Memory B cell (primary cell): ENCODE results near the gene ELMO3.

Experiments used
- ATAC-seq: fragments of 150-1000 bp; cut with Tn5 transposase; 2 replicates; pipeline ENCODE4 v1.10.0; 2021; ENCODE audit warnings: low read depth, mild to moderate bottlenecking, moderate library complexity
- DNase-seq, 2 donors: peaks; one replicate each; pipeline ENCODE4 v3.0.0; 2022; ENCODE audit warnings: low spot score in 2 of 2
- H3K27ac Mint-ChIP-seq: one replicate; pipeline ENCODE4 v1.8.0; 2022; ENCODE audit warnings: mild to moderate bottlenecking, moderate library complexity, mixed read lengths
- H3K27me3 Mint-ChIP-seq: one replicate; pipeline ENCODE4 v1.8.0; 2022; ENCODE audit warnings: mixed read lengths
- H3K36me3 Mint-ChIP-seq: one replicate; pipeline ENCODE4 v1.8.0; 2022; ENCODE audit warnings: mild to moderate bottlenecking, mixed read lengths
- H3K4me1 Mint-ChIP-seq: one replicate; pipeline ENCODE4 v1.8.0; 2022; ENCODE audit warnings: mixed read lengths
- H3K4me3 Mint-ChIP-seq: one replicate; pipeline ENCODE4 v1.8.0; 2022; ENCODE audit warnings: mild to moderate bottlenecking, moderate library complexity, mixed read lengths
- H3K9me3 Mint-ChIP-seq: one replicate; pipeline ENCODE4 v1.8.0; 2022; ENCODE audit warnings: mixed read lengths

ELMO3 gene

GRCh38 chr16:67169642-67170167, 29.2 kb upstream of the ELMO3 start:
- Mint-ChIP-seq H3K9me3 (no peaks in the 10 kb centered on the region), H3K27ac (no peak overlapping the region), H3K4me1 (peaks cover 35% of the 10 kb centered on the region), H3K4me3 (peak overlapping the region; percentile 21), H3K36me3 (peaks cover 2% of the 10 kb centered on the region), H3K27me3 (peaks cover 45% of the 10 kb centered on the region)
- ATAC-seq (no peak), DNase-seq (no peak)

- Mint-ChIP-seq H3K27me3 (peaks cover 47% of the 10 kb centered on the region), H3K36me3 (peaks cover 2% of the 10 kb centered on the region), H3K4me1 (peaks cover 35% of the 10 kb centered on the region), H3K9me3 (no peaks in the 10 kb centered on the region), H3K4me3 (peak within 1 kb of the TSS; percentile 21), H3K27ac (no peak within 1 kb of the TSS)
- DNase-seq (no peak), ATAC-seq (no peak)
Measured at GRCh38 chr16:67170168-67170948, 28.6 kb upstream of the ELMO3 start, which contains the start of gene NOL3. TSS of gene NOL3 (plus strand) at chr16:67170538.

GRCh38 chr16:67170949-67171649, 27.8 kb upstream of the ELMO3 start:
- Mint-ChIP-seq H3K27ac (no peak overlapping the region), H3K4me1 (peaks cover 35% of the 10 kb centered on the region), H3K4me3 (no peak overlapping the region), H3K36me3 (peaks cover 2% of the 10 kb centered on the region), H3K27me3 (peaks cover 45% of the 10 kb centered on the region), H3K9me3 (no peaks in the 10 kb centered on the region)
- ATAC-seq, result no peak
- no peak for DNase-seq

- no peak overlapping the region for H3K27ac Mint-ChIP-seq
- H3K4me1 Mint-ChIP-seq, result peaks cover 32% of the 10 kb centered on the region
- ATAC-seq (no peak), DNase-seq (no peak)
- H3K36me3 Mint-ChIP-seq, result peaks cover under 1% of the 10 kb centered on the region
- peak overlapping the region; percentile 82 for H3K4me3 Mint-ChIP-seq
- H3K27me3 Mint-ChIP-seq, result peaks cover 42% of the 10 kb centered on the region
- H3K9me3 Mint-ChIP-seq, result no peaks in the 10 kb centered on the region
Measured at GRCh38 chr16:67173323-67173722, 25.6 kb upstream of the ELMO3 start.

GRCh38 chr16:67173808-67174705, 24.9 kb upstream of the ELMO3 start:
- ATAC-seq (peak; percentile 76), DNase-seq (no peak)
- Mint-ChIP-seq H3K4me1 (peaks cover 34% of the 10 kb centered on the region), H3K27ac (no peak overlapping the region), H3K36me3 (no peaks in the 10 kb centered on the region), H3K4me3 (peak overlapping the region; percentile 82), H3K9me3 (no peaks in the 10 kb centered on the region), H3K27me3 (peaks cover 43% of the 10 kb centered on the region)

GRCh38 chr16:67174706-67175231, 24.2 kb upstream of the ELMO3 start:
- peak overlapping the region; percentile 82 for H3K4me3 Mint-ChIP-seq
- peaks cover 32% of the 10 kb centered on the region for H3K4me1 Mint-ChIP-seq
- ATAC-seq (no peak), DNase-seq (no peak)
- peaks cover 42% of the 10 kb centered on the region for H3K27me3 Mint-ChIP-seq
- H3K9me3 Mint-ChIP-seq, result no peaks in the 10 kb centered on the region
- no peak overlapping the region for H3K27ac Mint-ChIP-seq
- no peaks in the 10 kb centered on the region for H3K36me3 Mint-ChIP-seq

- Mint-ChIP-seq H3K27me3 (peaks cover 31% of the 10 kb centered on the region), H3K27ac (no peak overlapping the region)
Measured at GRCh38 chr16:67176662-67177061, 22.3 kb upstream of the ELMO3 start.

GRCh38 chr16:67177743-67178699, 20.9 kb upstream of the ELMO3 start:
- DNase-seq (no peak), ATAC-seq (peak; percentile 61)
- no peak overlapping the region for H3K27ac Mint-ChIP-seq
- peaks cover 25% of the 10 kb centered on the region for H3K27me3 Mint-ChIP-seq
- H3K4me3 Mint-ChIP-seq, result peak overlapping the region; percentile 80
- no peaks in the 10 kb centered on the region for H3K9me3 Mint-ChIP-seq
- H3K4me1 Mint-ChIP-seq, result peaks cover 18% of the 10 kb centered on the region
- H3K36me3 Mint-ChIP-seq, result no peaks in the 10 kb centered on the region

More at GRCh38 chr16:67176662-67177061, 22.3 kb upstream of the ELMO3 start:
- Mint-ChIP-seq H3K9me3 (no peaks in the 10 kb centered on the region), H3K4me1 (peaks cover 21% of the 10 kb centered on the region), H3K36me3 (no peaks in the 10 kb centered on the region), H3K4me3 (no peak overlapping the region)
- ATAC-seq (no peak), DNase-seq (no peak)

GRCh38 chr16:67179421-67180080, 19.4 kb upstream of the ELMO3 start:
- no peaks in the 10 kb centered on the region for H3K9me3 Mint-ChIP-seq
- no peaks in the 10 kb centered on the region for H3K36me3 Mint-ChIP-seq
- H3K27ac Mint-ChIP-seq, result no peak overlapping the region
- H3K4me3 Mint-ChIP-seq, result no peak overlapping the region
- H3K4me1 Mint-ChIP-seq, result peaks cover 6% of the 10 kb centered on the region
- no peak for DNase-seq
- ATAC-seq, result no peak
- H3K27me3 Mint-ChIP-seq, result peaks cover 18% of the 10 kb centered on the region

- Mint-ChIP-seq H3K36me3 (no peaks in the 10 kb centered on the region), H3K4me1 (peaks cover 10% of the 10 kb centered on the region), H3K4me3 (no peak overlapping the region), H3K27ac (no peak overlapping the region), H3K9me3 (no peaks in the 10 kb centered on the region), H3K27me3 (peaks cover 18% of the 10 kb centered on the region)
- DNase-seq (no peak), ATAC-seq (no peak)
Measured at GRCh38 chr16:67180166-67180565, 18.8 kb upstream of the ELMO3 start.

- Mint-ChIP-seq H3K27me3 (peaks cover 16% of the 10 kb centered on the region), H3K4me1 (peaks cover 12% of the 10 kb centered on the region), H3K36me3 (no peaks in the 10 kb centered on the region), H3K4me3 (no peak overlapping the region), H3K9me3 (no peaks in the 10 kb centered on the region), H3K27ac (no peak overlapping the region)
- ATAC-seq, result no peak
- no peak for DNase-seq
Measured at GRCh38 chr16:67181346-67181745, 17.6 kb upstream of the ELMO3 start.

- Mint-ChIP-seq H3K36me3 (no peaks in the 10 kb centered on the region), H3K9me3 (no peaks in the 10 kb centered on the region), H3K27ac (no peak overlapping the region), H3K4me3 (no peak overlapping the region), H3K27me3 (peaks cover 14% of the 10 kb centered on the region), H3K4me1 (peaks cover 12% of the 10 kb centered on the region)
- ATAC-seq (no peak), DNase-seq (no peak)
Measured at GRCh38 chr16:67182288-67182687, 16.6 kb upstream of the ELMO3 start.
